AG09309 (cell line): ENCODE data around the gene SELENOS.

ENCODE experiments used
- DNase-seq: peaks from one replicate; pipeline ENCODE4 v3.0.0-alpha.2; 2010; ENCODE audit warnings: low read depth
- H3K4me3 ChIP-seq: 2 replicates; pipeline ENCODE4 v1.5.1; 2011; ENCODE audit warnings: mild to moderate bottlenecking, low read depth, low read length, moderate library complexity; ENCODE audit not compliant: control insufficient read depth
- CTCF ChIP-seq: IDR thresholded peaks from 2 replicates; pipeline ENCODE4 v1.5.1; 2011; ENCODE audit warnings: mild to moderate bottlenecking, low read depth, low read length, inconsistent platforms; ENCODE audit not compliant: insufficient read depth, control insufficient read depth; ENCODE audit errors: missing control alignments

SELENOS gene

GRCh38 chr15:101310161-101310480 is 32.8 kb upstream of the SELENOS start:
- no peak for TF ChIP-seq CTCF
- H3K4me3 ChIP-seq: no peak overlapping the region

GRCh38 chr15:101309436-101310160 is 32.3 kb upstream of the SELENOS start:
- DNase-seq: no peak
- TF ChIP-seq CTCF: no peak
- no peak overlapping the region for H3K4me3 ChIP-seq

More at GRCh38 chr15:101310161-101310480, 32.8 kb upstream of the SELENOS start:
- no peak for DNase-seq

- DNase-seq: no peak
- no peak for TF ChIP-seq CTCF
- no peak overlapping the region for H3K4me3 ChIP-seq
These were observed 31.5 kb upstream of the SELENOS start for GRCh38 chr15:101308604-101309435.

GRCh38 chr15:101307897-101308603 is 30.8 kb upstream of the SELENOS start:
- DNase-seq: no peak
- no peak for TF ChIP-seq CTCF
- H3K4me3 ChIP-seq: no peak overlapping the region

- H3K4me3 ChIP-seq: no peak overlapping the region
- DNase-seq: no peak
- TF ChIP-seq CTCF: no peak
These were observed 30.0 kb upstream of the SELENOS start for GRCh38 chr15:101307048-101307896.
